ENCODE results near the gene GGT6. TPM values are rescaled to one million over a fixed set of nuclear protein-coding genes. Genes with fewer than 3 reads are reported as not detected.

GGT6 gene
- total RNA-seq, 1 donor = not detected

- H3K79me2 ChIP-seq (ENCODE audit: insufficient read depth, low read length) = no peaks in the 10 kb centered on the region
- TF ChIP-seq, protein P1, sequence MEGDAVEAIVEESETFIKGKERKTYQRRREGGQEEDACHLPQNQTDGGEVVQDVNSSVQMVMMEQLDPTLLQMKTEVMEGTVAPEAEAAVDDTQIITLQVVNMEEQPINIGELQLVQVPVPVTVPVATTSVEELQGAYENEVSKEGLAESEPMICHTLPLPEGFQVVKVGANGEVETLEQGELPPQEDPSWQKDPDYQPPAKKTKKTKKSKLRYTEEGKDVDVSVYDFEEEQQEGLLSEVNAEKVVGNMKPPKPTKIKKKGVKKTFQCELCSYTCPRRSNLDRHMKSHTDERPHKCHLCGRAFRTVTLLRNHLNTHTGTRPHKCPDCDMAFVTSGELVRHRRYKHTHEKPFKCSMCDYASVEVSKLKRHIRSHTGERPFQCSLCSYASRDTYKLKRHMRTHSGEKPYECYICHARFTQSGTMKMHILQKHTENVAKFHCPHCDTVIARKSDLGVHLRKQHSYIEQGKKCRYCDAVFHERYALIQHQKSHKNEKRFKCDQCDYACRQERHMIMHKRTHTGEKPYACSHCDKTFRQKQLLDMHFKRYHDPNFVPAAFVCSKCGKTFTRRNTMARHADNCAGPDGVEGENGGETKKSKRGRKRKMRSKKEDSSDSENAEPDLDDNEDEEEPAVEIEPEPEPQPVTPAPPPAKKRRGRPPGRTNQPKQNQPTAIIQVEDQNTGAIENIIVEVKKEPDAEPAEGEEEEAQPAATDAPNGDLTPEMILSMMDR (IDR thresholded peaks at IDR 0.05; ENCODE audit: extremely low read depth, low read depth, low read length) = no peak
- DNase-seq (ENCODE audit: insufficient read length, low spot score, missing footprints) = no peak
- H2AFZ ChIP-seq (ENCODE audit: low read length) = no peak overlapping the region
- H3K4me2 ChIP-seq (ENCODE audit: insufficient read depth, low read length) = no peak overlapping the region
- H3K36me3 ChIP-seq (ENCODE audit: insufficient read depth, low read length) = peaks cover 54% of the 10 kb centered on the region
- H3K27me3 ChIP-seq (ENCODE audit: insufficient read depth, low read length) = no peaks in the 10 kb centered on the region
- no peaks in the 10 kb centered on the region for H3K9me3 ChIP-seq (ENCODE audit: low read depth, low read length)
- H3K4me1 ChIP-seq (ENCODE audit: insufficient read depth, low read length) = no peaks in the 10 kb centered on the region
- peaks cover 13% of the 10 kb centered on the region for H4K20me1 ChIP-seq (ENCODE audit: insufficient read depth, low read length)
- no peak overlapping the region for H3K4me3 ChIP-seq (ENCODE audit: insufficient read depth, low read length)
- H3K27ac ChIP-seq (ENCODE audit: low read depth, low read length) = no peak overlapping the region
Observed at GRCh38 chr17:4547118-4547906, 13.1 kb downstream of the GGT6 start.

GRCh38 chr17:4545217-4545951 lies 15.0 kb downstream of the GGT6 start:
- peaks cover 52% of the 10 kb centered on the region for H3K36me3 ChIP-seq (ENCODE audit: insufficient read depth, low read length)
- TF ChIP-seq, protein P1 (IDR thresholded peaks at IDR 0.05; ENCODE audit: extremely low read depth, low read depth, low read length) = no peak

GRCh38 chr17:4544951-4545216 lies 15.5 kb downstream of the GGT6 start:
- H3K4me2 ChIP-seq (ENCODE audit: insufficient read depth, low read length) = no peak overlapping the region
- H4K20me1 ChIP-seq (ENCODE audit: insufficient read depth, low read length) = peaks cover 10% of the 10 kb centered on the region
- no peaks in the 10 kb centered on the region for H3K4me1 ChIP-seq (ENCODE audit: insufficient read depth, low read length)
- H3K9me3 ChIP-seq (ENCODE audit: low read depth, low read length) = no peaks in the 10 kb centered on the region
- H3K27me3 ChIP-seq (ENCODE audit: insufficient read depth, low read length) = no peaks in the 10 kb centered on the region
- TF ChIP-seq, protein P1 (IDR thresholded peaks at IDR 0.05; ENCODE audit: extremely low read depth, low read depth, low read length) = no peak
- no peak overlapping the region for H3K27ac ChIP-seq (ENCODE audit: low read depth, low read length)
- no peak overlapping the region for H2AFZ ChIP-seq (ENCODE audit: low read length)
- no peak for DNase-seq (ENCODE audit: insufficient read length, low spot score, missing footprints)
- peaks cover 54% of the 10 kb centered on the region for H3K36me3 ChIP-seq (ENCODE audit: insufficient read depth, low read length)
- no peaks in the 10 kb centered on the region for H3K79me2 ChIP-seq (ENCODE audit: insufficient read depth, low read length)
- no peak overlapping the region for H3K4me3 ChIP-seq (ENCODE audit: insufficient read depth, low read length)

More at GRCh38 chr17:4545217-4545951, 15.0 kb downstream of the GGT6 start:
- Histone ChIP-seq H4K20me1 (ENCODE audit: insufficient read depth, low read length) (peaks cover 12% of the 10 kb centered on the region), H3K9me3 (ENCODE audit: low read depth, low read length) (no peaks in the 10 kb centered on the region), H3K4me2 (ENCODE audit: insufficient read depth, low read length) (no peak overlapping the region), H2AFZ (ENCODE audit: low read length) (no peak overlapping the region), H3K27me3 (ENCODE audit: insufficient read depth, low read length) (no peaks in the 10 kb centered on the region), H3K4me1 (ENCODE audit: insufficient read depth, low read length) (no peaks in the 10 kb centered on the region), H3K27ac (ENCODE audit: low read depth, low read length) (no peak overlapping the region), H3K79me2 (ENCODE audit: insufficient read depth, low read length) (no peaks in the 10 kb centered on the region), H3K4me3 (ENCODE audit: insufficient read depth, low read length) (no peak overlapping the region)
- DNase-seq (ENCODE audit: insufficient read length, low spot score, missing footprints) = no peak

Measured in osteoblast (primary cell).